H1 (cell line): ENCODE results near the gene PARD3. TPM values are rescaled to one million over a fixed set of nuclear protein-coding genes. Genes with fewer than 3 reads are reported as not detected.

Source experiments
- CTCF ChIA-PET: fragments of 300-600 bp; sonication (Branson Sonifier 250); formaldehyde crosslinking; loops from one replicate; lab custom pipeline; 2021; ENCODE audit not compliant: partially characterized antibody; lab: Charles Lee
- POLR2A ChIA-PET: fragments of 300-600 bp; sonication (Branson Sonifier 250); formaldehyde crosslinking; loops from one replicate; lab custom pipeline; 2021; ENCODE audit warnings: inconsistent platforms; ENCODE audit not compliant: partially characterized antibody; lab: Charles Lee
- DNase-seq, 2 experiments: peaks; one replicate each; pipeline versions ENCODE4 v3.0.0 to v3.0.0-alpha.2; 2010 to 2022; ENCODE audit warnings: low spot score in 2 of 2, low read depth in 1 of 2, mixed read lengths in 1 of 2
- FAIRE-seq: peaks from 2 replicates; lab custom pipeline; 2011; peaks lifted over from hg19 to GRCh38; lab: Jason Lieb, UNC
- H2AFZ ChIP-seq: 2 replicates; pipeline ENCODE4 v1.8.1; 2012; ENCODE audit warnings: low read length, inconsistent platforms
- H2AK5ac ChIP-seq: 2 replicates; pipeline ENCODE4 v1.6.1; 2013; ENCODE audit warnings: low read depth, low read length
- H2BK120ac ChIP-seq: replicated peaks from 2 replicates; pipeline ENCODE3; 2013; ENCODE audit warnings: low read depth, low read length, inconsistent platforms
- H2BK12ac ChIP-seq: 2 replicates; pipeline ENCODE4 v1.6.1; 2013; ENCODE audit warnings: low read depth, low read length
- H2BK15ac ChIP-seq: 2 replicates; pipeline ENCODE4 v1.6.1; 2013; ENCODE audit warnings: low read length
- H2BK20ac ChIP-seq: 2 replicates; pipeline ENCODE4 v1.6.1; 2013; ENCODE audit warnings: low read length
- H2BK5ac ChIP-seq: 2 replicates; pipeline ENCODE4 v1.6.1; 2013; ENCODE audit warnings: low read depth, low read length
- H3K14ac ChIP-seq: 2 replicates; pipeline ENCODE4 v1.6.1; 2013; ENCODE audit warnings: inconsistent platforms; ENCODE audit not compliant: insufficient read length
- H3K18ac ChIP-seq: 2 replicates; pipeline ENCODE4 v1.6.1; 2013; ENCODE audit warnings: low read length; ENCODE audit errors: extremely low read depth
- H3K23ac ChIP-seq: 2 replicates; pipeline ENCODE4 v1.6.1; 2013; ENCODE audit warnings: inconsistent platforms; ENCODE audit not compliant: insufficient read length
- H3K23me2 ChIP-seq: 2 replicates; pipeline ENCODE4 v1.6.1; 2013; ENCODE audit warnings: low read depth, low read length
- H3K27ac ChIP-seq: 2 replicates; pipeline ENCODE4 v1.6.1; 2011; ENCODE audit warnings: low read depth, low read length, inconsistent platforms
- H3K27me3 ChIP-seq, 4 experiments: replicated peaks in 1 of 4; 1 replicate in 1 of 4; 2 replicates in 3 of 4; pipeline versions ENCODE4 v1.6.1 to v1.8.1; 2011 to 2013; ENCODE audit warnings: low read length in 3 of 4, mild to moderate bottlenecking in 3 of 4, inconsistent platforms in 2 of 4, mixed read lengths in 2 of 4, moderate library complexity in 1 of 4; ENCODE audit not compliant: control insufficient read depth in 3 of 4, insufficient read depth in 3 of 4; ENCODE audit errors: extremely low read depth in 1 of 4
- H3K36me3 ChIP-seq, 4 experiments: 2 replicates each; pipeline versions ENCODE4 v1.6.1 to v1.8.1; 2011 to 2013; ENCODE audit warnings: mild to moderate bottlenecking in 4 of 4, low read length in 3 of 4, moderate library complexity in 2 of 4, control low read depth in 1 of 4, inconsistent platforms in 1 of 4; ENCODE audit not compliant: insufficient read depth in 4 of 4, control insufficient read depth in 2 of 4
- H3K4ac ChIP-seq: replicated peaks from 2 replicates; pipeline ENCODE3; 2013; ENCODE audit warnings: low read length, low read depth, mixed read lengths, inconsistent platforms; ENCODE audit not compliant: insufficient read length
- H3K4me1 ChIP-seq, 4 experiments: replicated peaks in 1 of 4; 1 replicate in 1 of 4; 2 replicates in 3 of 4; pipeline versions ENCODE4 v1.6.1 to v1.8.1; 2011 to 2013; ENCODE audit warnings: low read length in 3 of 4, inconsistent platforms in 2 of 4, mixed read lengths in 1 of 4; ENCODE audit not compliant: insufficient read depth in 4 of 4, control insufficient read depth in 3 of 4
- H3K4me2 ChIP-seq, 2 experiments: 2 replicates each; pipeline versions ENCODE4 v1.6.1 to v1.8.1; 2011 to 2013; ENCODE audit warnings: low read depth in 2 of 2, low read length in 2 of 2, control low read depth in 1 of 2, inconsistent platforms in 1 of 2, mild to moderate bottlenecking in 1 of 2; ENCODE audit not compliant: insufficient read depth in 1 of 2
- H3K4me3 ChIP-seq, 4 experiments: fragments of 200-600, 300-600 bp in 1 of 4; sonication (generic), shearing (Covaris generic), sonication (Bioruptor Twin) in 1 of 4; 2 replicates each; pipeline versions ENCODE4 v1.5.1 to v1.8.1; 2011 to 2016; ENCODE audit warnings: low read length in 4 of 4, low read depth in 3 of 4, control low read depth in 2 of 4, inconsistent platforms in 2 of 4, mild to moderate bottlenecking in 2 of 4, mixed read lengths in 1 of 4, moderate library complexity in 1 of 4; ENCODE audit not compliant: insufficient read depth in 2 of 4; ENCODE audit errors: extremely low read depth in 1 of 4
- H3K56ac ChIP-seq: replicated peaks from 2 replicates; pipeline ENCODE3; 2013; ENCODE audit warnings: low read depth, mild to moderate bottlenecking, mixed read lengths, low read length, inconsistent platforms; ENCODE audit not compliant: insufficient read length
- H3K79me1 ChIP-seq: 2 replicates; pipeline ENCODE4 v1.6.1; 2013; ENCODE audit warnings: low read depth, low read length, control low read depth
- H3K79me2 ChIP-seq, 2 experiments: 2 replicates each; pipeline versions ENCODE4 v1.6.1 to v1.8.1; 2012 to 2013; ENCODE audit warnings: low read length in 2 of 2, mild to moderate bottlenecking in 2 of 2, inconsistent platforms in 1 of 2; ENCODE audit not compliant: insufficient read depth in 2 of 2, control insufficient read depth in 1 of 2
- H3K9ac ChIP-seq, 4 experiments: replicated peaks in 1 of 4; 1 replicate in 1 of 4; 2 replicates in 3 of 4; pipeline versions ENCODE4 v1.6.1 to v1.8.1; 2011 to 2013; ENCODE audit warnings: low read depth in 3 of 4, low read length in 3 of 4, control low read depth in 2 of 4, mild to moderate bottlenecking in 2 of 4, moderate library complexity in 2 of 4, inconsistent platforms in 1 of 4; ENCODE audit errors: extremely low read depth in 1 of 4
- H3K9me3 ChIP-seq, 2 experiments: 2 replicates each; pipeline versions ENCODE4 v1.6.1 to v1.8.1; 2012 to 2013; ENCODE audit warnings: mild to moderate bottlenecking in 2 of 2, moderate library complexity in 2 of 2, control low read depth in 1 of 2, inconsistent platforms in 1 of 2, low read depth in 1 of 2, low read length in 1 of 2, mixed read lengths in 1 of 2; ENCODE audit not compliant: insufficient read depth in 2 of 2
- H4K20me1 ChIP-seq, 2 experiments: replicated peaks in 1 of 2; 2 replicates each; pipeline versions ENCODE3 to v1.8.1; 2011 to 2013; ENCODE audit warnings: inconsistent platforms in 2 of 2, low read length in 2 of 2, mild to moderate bottlenecking in 1 of 2; ENCODE audit not compliant: insufficient read depth in 2 of 2, control insufficient read depth in 1 of 2
- H4K5ac ChIP-seq: 2 replicates; pipeline ENCODE4 v1.6.1; 2013; ENCODE audit warnings: low read length, low read depth, mixed read lengths, inconsistent platforms; ENCODE audit not compliant: insufficient read length
- H4K8ac ChIP-seq: 2 replicates; pipeline ENCODE4 v1.8.0; 2013; ENCODE audit warnings: mild to moderate bottlenecking, moderate library complexity, low read length, inconsistent platforms; ENCODE audit not compliant: insufficient read depth; ENCODE audit errors: extremely low read depth
- H4K91ac ChIP-seq: replicated peaks from 2 replicates; pipeline ENCODE3; 2013; ENCODE audit warnings: low read length, mixed read lengths, inconsistent platforms; ENCODE audit not compliant: insufficient read length
- FOSL1 ChIP-seq: IDR thresholded peaks from 2 replicates; pipeline ENCODE4 v1.6.1; 2011; ENCODE audit warnings: mild to moderate bottlenecking, low read depth, low read length, moderate library complexity; ENCODE audit not compliant: insufficient read depth
- KDM1A ChIP-seq: fragments of 200-600, 300-600 bp; sonication (generic); IDR thresholded peaks from 2 replicates; pipeline ENCODE4 v1.7.1; 2016; ENCODE audit warnings: mild to moderate bottlenecking, low read length, borderline replicate concordance
- NRF1 ChIP-seq: IDR thresholded peaks from 2 replicates; pipeline ENCODE4 v1.6.1; 2011; ENCODE audit warnings: mild to moderate bottlenecking, low read depth, low read length, improper control_type of control experiment
- RNF2 ChIP-seq: fragments of 200-900, 300-1000 bp; sonication (generic); IDR thresholded peaks from 2 replicates; pipeline ENCODE4 v1.7.1; 2016; ENCODE audit warnings: borderline replicate concordance, low read depth, mild to moderate bottlenecking, antibody characterized with exemption, low read length; ENCODE audit not compliant: poor library complexity, severe bottlenecking; ENCODE audit errors: missing control alignments
- SIN3A ChIP-seq, 2 experiments: IDR thresholded peaks in 1 of 2; conservative IDR thresholded peaks in 1 of 2; 2 replicates each; pipeline ENCODE4 v1.6.1; 2011 to 2012; ENCODE audit warnings: low read length in 2 of 2, improper control_type of control experiment in 1 of 2, low read depth in 1 of 2, mild to moderate bottlenecking in 1 of 2
- WGBS, 2 experiments: shearing (Covaris generic) in 1 of 2; methylation state at CpG; one replicate each; pipeline versions ENCODE4 v1.1.6 to v1.1.7; 2013 to 2015; ENCODE audit warnings: low lambda C conversion rate in 2 of 2, mixed read lengths in 2 of 2, inconsistent platforms in 1 of 2, low coverage in 1 of 2, missing lambda C conversion rate in 1 of 2; ENCODE audit not compliant: insufficient replicate concordance in 2 of 2, insufficient coverage in 1 of 2, insufficient read length in 1 of 2; ENCODE audit errors: extremely low coverage in 1 of 2, missing lambda C conversion rate in 1 of 2; 5-methylcytosine and 5-hydroxymethylcytosine counted together
- polyA plus RNA-seq, 7 experiments: library from polyadenylated mRNA; depleted of rRNA in 3 of 7; stranded (reverse) in 5 of 7; unstranded in 2 of 7; fragments of >200 nt in 5 of 7; fragments of 200-250 nt in 2 of 7; gene quantifications; 1 replicate in 5 of 7; 2 replicates in 1 of 7; 4 replicates in 1 of 7; pipeline versions ENCODE4 v1.2.1 to v1.2.3, GENCODE V29; 2011 to 2013; ENCODE audit warnings: missing spikeins in 2 of 7, mixed read lengths in 2 of 7
- total RNA-seq: library from RNA; stranded (reverse); fragmentation: NEBNext Ultra II Directional; extraction: Animal tissue kit (Norgen Biotek cat#: 25700); gene quantifications from 2 replicates; pipeline ENCODE4 v1.2.1, GENCODE V29; 2021

The PARD3 gene
- total and polyA plus RNA-seq, 2 of the 8 experiments (the other 6 are each of a cell fraction or from before 2014, with no cell fraction given), result 19.7 to 49.1 TPM

DNA sequence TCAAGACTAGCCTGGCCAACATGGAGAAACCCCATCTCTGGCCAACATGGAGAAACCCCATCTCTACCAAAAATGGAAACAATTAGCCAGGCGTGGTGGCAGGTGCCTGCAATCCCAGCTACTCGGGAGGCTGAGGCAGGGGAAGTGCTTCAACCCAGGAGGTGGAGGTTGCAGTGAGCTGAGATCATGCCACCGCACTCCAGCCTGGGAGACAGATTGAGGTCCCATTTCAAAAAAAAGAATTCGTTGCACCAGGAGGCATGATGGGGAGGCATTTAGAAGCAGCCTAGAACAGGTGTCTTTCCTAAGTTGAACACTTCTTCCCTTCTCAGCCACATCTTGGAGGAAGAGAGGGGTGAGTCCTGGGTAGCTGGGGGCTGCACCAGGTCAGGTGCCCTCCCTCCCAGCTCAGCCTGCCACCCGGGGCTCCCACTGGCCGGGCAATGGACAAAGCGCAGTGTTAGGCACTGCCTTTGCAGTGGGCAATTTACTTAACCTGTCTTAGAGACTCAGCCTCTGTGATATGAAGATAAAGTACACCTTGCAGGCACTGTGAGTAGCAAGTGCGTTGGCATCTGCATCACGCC is 726.8 kb downstream of the PARD3 start:
- no peak overlapping the region for H2AK5ac ChIP-seq
- H3K36me3 ChIP-seq, result no peaks in the 10 kb centered on the region
- no peak overlapping the region for H3K4me3 ChIP-seq
- H2BK15ac ChIP-seq, result no peak overlapping the region
- TF ChIP-seq RNF2, result no peak
- TF ChIP-seq NRF1, result no peak
- TF ChIP-seq SIN3A (conservative IDR thresholded peaks at IDR 0.05 in 1 of 2, IDR thresholded peaks at IDR 0.05 in 1 of 2; ENCODE audit: low read depth in 1 of 2, low read length in 2 of 2), result no peak
- TF ChIP-seq KDM1A, result no peak
- TF ChIP-seq FOSL1, result no peak
- no peaks in the 10 kb centered on the region for H3K27me3 ChIP-seq
- H3K14ac ChIP-seq, result no peak overlapping the region
- peaks cover 2% of the 10 kb centered on the region; the same call in 1 of the 2 replicates for H3K23me2 ChIP-seq
- no peak overlapping the region for H4K8ac ChIP-seq
- no peak overlapping the region for H2BK5ac ChIP-seq
- no peak overlapping the region for H3K9ac ChIP-seq
- ChIA-PET CTCF (interaction anchor here (1.2 kb wide), 1 partner anchor 10 kb away, joined by 3 read pairs; no protein-coding TSS in a partner anchor), POLR2A (no interaction called here)
- 92% methylated on average over 9 of the region's 9 CpGs; no CpG with 5 or more reads in 1 of the 2 experiments for WGBS, 2 experiments
- H3K79me1 ChIP-seq, result no peaks in the 10 kb centered on the region
- no peak overlapping the region for H3K4me2 ChIP-seq
- no peak overlapping the region for H2BK20ac ChIP-seq
- no peak overlapping the region for H3K18ac ChIP-seq
- H3K9me3 ChIP-seq, result no peaks in the 10 kb centered on the region
- no peak overlapping the region for H2AFZ ChIP-seq
- H3K4me1 ChIP-seq, result no peaks in the 10 kb centered on the region
- no peaks in the 10 kb centered on the region for H3K79me2 ChIP-seq
- H4K20me1 ChIP-seq, result no peaks in the 10 kb centered on the region
- H3K56ac ChIP-seq, result no peak overlapping the region
- H3K23ac ChIP-seq, result no peak overlapping the region
- H4K91ac ChIP-seq, result no peak overlapping the region
- H2BK120ac ChIP-seq, result no peak overlapping the region
- DNase-seq, result no peak
- H2BK12ac ChIP-seq, result no peak overlapping the region
- H3K4ac ChIP-seq, result no peak overlapping the region
- H3K27ac ChIP-seq, result no peak overlapping the region
- FAIRE-seq, result no peak
- no peak overlapping the region for H4K5ac ChIP-seq
